ENCODE results near the gene PXDN.

Gene PXDN

DNA sequence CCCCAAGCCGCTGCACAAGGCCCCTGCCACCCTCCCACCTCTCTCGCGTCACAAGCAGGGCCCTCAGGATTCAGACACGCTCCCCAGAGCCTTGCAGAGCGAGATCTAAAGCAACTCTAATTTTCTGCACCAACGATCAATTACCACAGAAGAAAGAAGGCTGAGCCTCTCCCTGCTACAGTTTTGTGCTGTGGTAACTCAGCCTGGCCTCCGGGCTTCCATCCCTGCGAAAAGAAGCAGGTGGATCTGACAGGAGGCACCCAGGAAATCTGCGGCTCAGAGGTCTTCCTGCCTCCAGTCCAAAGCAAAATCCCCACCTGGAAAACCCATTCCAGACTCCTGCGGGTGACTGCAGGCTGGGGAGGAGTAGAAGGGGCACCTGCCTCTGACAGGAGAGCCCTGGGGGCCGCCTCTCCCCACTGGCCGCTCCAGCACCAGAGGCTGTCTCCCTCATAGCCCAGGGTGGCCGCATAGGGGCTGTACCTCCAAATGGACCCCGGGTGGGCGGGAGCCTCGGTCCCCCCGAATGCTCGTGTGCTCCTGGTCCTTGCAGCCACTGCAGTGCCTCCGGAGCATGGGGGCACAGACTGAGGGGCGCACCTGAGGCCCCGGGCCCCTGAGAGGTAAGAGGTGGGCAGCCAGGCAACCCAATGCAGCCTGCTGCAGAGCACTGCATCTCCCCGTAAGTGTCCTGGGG is 31.0 kb downstream of the PXDN start:
- H3F3A ChIP-seq (ENCODE audit: low read depth): no peaks in the 10 kb centered on the region
- peaks cover 90% of the 10 kb centered on the region for H3K79me2 ChIP-seq (ENCODE audit: insufficient read depth, low read length)
- H4K20me1 ChIP-seq (ENCODE audit: insufficient read depth, low read length, poor library complexity, severe bottlenecking): peaks cover 14% of the 10 kb centered on the region
- H2AFZ ChIP-seq (ENCODE audit: low read length): no peak overlapping the region
- no peaks in the 10 kb centered on the region for H3K27me3 ChIP-seq (ENCODE audit: insufficient read depth, low read length, poor library complexity, severe bottlenecking)
- H3K4me2 ChIP-seq (ENCODE audit: low read depth, low read length, poor library complexity, severe bottlenecking): no peak overlapping the region
- no peak overlapping the region for H3K4me3 ChIP-seq (ENCODE audit: low read length, poor library complexity, severe bottlenecking)
- H3K9me3 ChIP-seq (ENCODE audit: insufficient read depth, low read depth, low read length): no peaks in the 10 kb centered on the region
- H3K9me2 ChIP-seq (replicated peaks; ENCODE audit: low read depth, low read length): no peaks in the 10 kb centered on the region
- H3K4me1 ChIP-seq (ENCODE audit: insufficient read depth, low read length, poor library complexity, severe bottlenecking): no peaks in the 10 kb centered on the region
- no peaks in the 10 kb centered on the region for H3K36me3 ChIP-seq (ENCODE audit: insufficient read depth, low read length)
- no peak for TF ChIP-seq EZH2phosphoT487 (IDR thresholded peaks at IDR 0.05; ENCODE audit: borderline replicate concordance)
- TF ChIP-seq, protein P1, sequence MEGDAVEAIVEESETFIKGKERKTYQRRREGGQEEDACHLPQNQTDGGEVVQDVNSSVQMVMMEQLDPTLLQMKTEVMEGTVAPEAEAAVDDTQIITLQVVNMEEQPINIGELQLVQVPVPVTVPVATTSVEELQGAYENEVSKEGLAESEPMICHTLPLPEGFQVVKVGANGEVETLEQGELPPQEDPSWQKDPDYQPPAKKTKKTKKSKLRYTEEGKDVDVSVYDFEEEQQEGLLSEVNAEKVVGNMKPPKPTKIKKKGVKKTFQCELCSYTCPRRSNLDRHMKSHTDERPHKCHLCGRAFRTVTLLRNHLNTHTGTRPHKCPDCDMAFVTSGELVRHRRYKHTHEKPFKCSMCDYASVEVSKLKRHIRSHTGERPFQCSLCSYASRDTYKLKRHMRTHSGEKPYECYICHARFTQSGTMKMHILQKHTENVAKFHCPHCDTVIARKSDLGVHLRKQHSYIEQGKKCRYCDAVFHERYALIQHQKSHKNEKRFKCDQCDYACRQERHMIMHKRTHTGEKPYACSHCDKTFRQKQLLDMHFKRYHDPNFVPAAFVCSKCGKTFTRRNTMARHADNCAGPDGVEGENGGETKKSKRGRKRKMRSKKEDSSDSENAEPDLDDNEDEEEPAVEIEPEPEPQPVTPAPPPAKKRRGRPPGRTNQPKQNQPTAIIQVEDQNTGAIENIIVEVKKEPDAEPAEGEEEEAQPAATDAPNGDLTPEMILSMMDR (conservative IDR thresholded peaks at IDR 0.05; ENCODE audit: low read length): no peak
- H3K9ac ChIP-seq (ENCODE audit: low read depth, low read length, poor library complexity, severe bottlenecking): no peak overlapping the region

DNA sequence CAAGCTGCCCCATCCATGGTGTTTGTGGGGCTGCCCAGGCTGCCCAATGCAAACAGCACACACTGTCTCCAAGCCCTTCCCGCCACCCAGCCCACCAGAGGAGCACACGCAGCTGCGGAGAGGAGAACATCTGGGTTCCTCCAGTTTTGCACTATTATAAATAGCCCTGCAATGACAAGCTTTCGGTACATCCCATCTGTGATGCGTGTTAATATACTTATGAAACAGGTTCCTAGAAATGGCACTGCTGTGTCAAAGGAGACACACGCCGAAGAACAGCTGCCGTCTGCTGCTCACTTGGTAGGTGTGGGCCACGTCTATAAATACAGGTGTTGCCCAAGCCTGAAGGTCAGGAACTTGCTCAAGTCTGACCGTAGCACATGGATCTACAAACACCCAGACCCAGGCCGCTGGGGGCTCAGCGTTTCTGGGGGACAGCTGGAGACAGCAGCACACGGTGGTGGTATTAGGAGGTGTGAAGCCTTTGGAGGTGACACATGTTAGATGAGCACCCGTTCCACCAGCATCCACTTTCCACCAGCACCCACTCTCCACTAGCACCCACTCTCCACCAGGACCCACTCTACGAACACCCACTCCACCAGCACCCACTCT is 34.3 kb downstream of the PXDN start:
- Histone ChIP-seq H3K4me1 (ENCODE audit: insufficient read depth, low read length, poor library complexity, severe bottlenecking) (no peaks in the 10 kb centered on the region), H3K4me3 (ENCODE audit: low read length, poor library complexity, severe bottlenecking) (no peak overlapping the region), H3K9me3 (ENCODE audit: insufficient read depth, low read depth, low read length) (no peaks in the 10 kb centered on the region), H3K4me2 (ENCODE audit: low read depth, low read length, poor library complexity, severe bottlenecking) (no peak overlapping the region), H3K9me2 (replicated peaks; ENCODE audit: low read depth, low read length) (no peaks in the 10 kb centered on the region), H3K27me3 (ENCODE audit: insufficient read depth, low read length, poor library complexity, severe bottlenecking) (no peaks in the 10 kb centered on the region), H2AFZ (ENCODE audit: low read length) (no peak overlapping the region), H4K20me1 (ENCODE audit: insufficient read depth, low read length, poor library complexity, severe bottlenecking) (peaks cover 9% of the 10 kb centered on the region), H3K36me3 (ENCODE audit: insufficient read depth, low read length) (no peaks in the 10 kb centered on the region), H3F3A (ENCODE audit: low read depth) (no peaks in the 10 kb centered on the region), H3K9ac (ENCODE audit: low read depth, low read length, poor library complexity, severe bottlenecking) (no peak overlapping the region), H3K79me2 (ENCODE audit: insufficient read depth, low read length) (peaks cover 79% of the 10 kb centered on the region)
- TF ChIP-seq, protein P1 (conservative IDR thresholded peaks at IDR 0.05; ENCODE audit: low read length): no peak
- TF ChIP-seq EZH2phosphoT487 (IDR thresholded peaks at IDR 0.05; ENCODE audit: borderline replicate concordance): no peak

DNA sequence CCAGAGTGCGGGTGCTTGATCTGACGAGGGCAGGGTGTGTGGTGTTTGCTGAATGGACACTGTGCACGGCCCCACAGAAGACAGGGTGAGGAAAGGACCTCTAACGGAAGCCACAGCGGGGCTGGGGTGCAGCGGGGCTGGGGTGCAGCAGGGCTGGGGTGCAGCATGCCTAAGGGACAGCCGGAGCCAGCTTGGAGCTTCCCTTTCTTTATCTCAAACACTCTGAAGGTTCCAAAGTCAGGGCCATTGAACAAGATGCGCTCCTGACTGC is 35.0 kb downstream of the PXDN start:
- no peaks in the 10 kb centered on the region for H3K27me3 ChIP-seq (ENCODE audit: insufficient read depth, low read length, poor library complexity, severe bottlenecking)
- TF ChIP-seq EZH2phosphoT487 (IDR thresholded peaks at IDR 0.05; ENCODE audit: borderline replicate concordance): no peak
- TF ChIP-seq, protein P1 (conservative IDR thresholded peaks at IDR 0.05; ENCODE audit: low read length): no peak
- no peaks in the 10 kb centered on the region for H3K9me2 ChIP-seq (replicated peaks; ENCODE audit: low read depth, low read length)
- H3K9me3 ChIP-seq (ENCODE audit: insufficient read depth, low read depth, low read length): no peaks in the 10 kb centered on the region
- no peak overlapping the region for H3K4me3 ChIP-seq (ENCODE audit: low read length, poor library complexity, severe bottlenecking)
- no peaks in the 10 kb centered on the region for H3K36me3 ChIP-seq (ENCODE audit: insufficient read depth, low read length)
- H3K79me2 ChIP-seq (ENCODE audit: insufficient read depth, low read length): peaks cover 76% of the 10 kb centered on the region
- no peak overlapping the region for H2AFZ ChIP-seq (ENCODE audit: low read length)
- H3K9ac ChIP-seq (ENCODE audit: low read depth, low read length, poor library complexity, severe bottlenecking): no peak overlapping the region
- H3K4me2 ChIP-seq (ENCODE audit: low read depth, low read length, poor library complexity, severe bottlenecking): no peak overlapping the region
- H3F3A ChIP-seq (ENCODE audit: low read depth): no peaks in the 10 kb centered on the region
- H3K4me1 ChIP-seq (ENCODE audit: insufficient read depth, low read length, poor library complexity, severe bottlenecking): no peaks in the 10 kb centered on the region
- peaks cover 9% of the 10 kb centered on the region for H4K20me1 ChIP-seq (ENCODE audit: insufficient read depth, low read length, poor library complexity, severe bottlenecking)

All from Loucy (cell line).